Measurements from ENCODE around the gene TRAP1. TPM values are rescaled to one million over a fixed set of nuclear protein-coding genes. Genes with fewer than 3 reads are reported as not detected.

Gene TRAP1
- total RNA-seq, 4 donors from 2014 or later = 75.7 to 147 (median 116) TPM

- H3K27me3 ChIP-seq = no peaks in the 10 kb centered on the region
- H3K4me3 ChIP-seq = no peak overlapping the region
- TF ChIP-seq POLR2A (IDR thresholded peaks at IDR 0.05) = no peak
- no peak for TF ChIP-seq POLR2AphosphoS5 (IDR thresholded peaks at IDR 0.05)
- TF ChIP-seq CTCF (IDR thresholded peaks at IDR 0.05) = no peak
- no peak for TF ChIP-seq EP300 (IDR thresholded peaks at IDR 0.05)
- no peaks in the 10 kb centered on the region for H3K4me1 ChIP-seq
- no peak overlapping the region for H3K27ac ChIP-seq
- no peaks in the 10 kb centered on the region for H3K9me3 ChIP-seq
- H3K36me3 ChIP-seq = peaks cover 86% of the 10 kb centered on the region
- no peak for DNase-seq (ENCODE audit: low spot score in 2 of 2)
- 88% methylated on average over 20 of the region's 24 CpGs for WGBS
Measured at GRCh38 chr16:3730161-3731125, 13.1 kb upstream of the TRAP1 start.

GRCh38 chr16:3729161-3730112 is 12.1 kb upstream of the TRAP1 start:
- Histone ChIP-seq H3K27me3 (no peaks in the 10 kb centered on the region), H3K4me3 (no peak overlapping the region), H3K9me3 (no peaks in the 10 kb centered on the region), H3K36me3 (peaks cover 76% of the 10 kb centered on the region), H3K27ac (no peak overlapping the region), H3K4me1 (no peaks in the 10 kb centered on the region)
- TF ChIP-seq EP300 (IDR thresholded peaks at IDR 0.05) (no peak), CTCF (IDR thresholded peaks at IDR 0.05) (no peak)
- 91% methylated on average over 43 of the region's 49 CpGs for WGBS
- DNase-seq (ENCODE audit: low spot score in 2 of 2) = no peak

- Histone ChIP-seq H3K27me3 (no peaks in the 10 kb centered on the region), H3K36me3 (peaks cover 67% of the 10 kb centered on the region)
Measured at GRCh38 chr16:3728424-3729160, 11.3 kb upstream of the TRAP1 start.

GRCh38 chr16:3727806-3728381 is 10.6 kb upstream of the TRAP1 start:
- no peak overlapping the region for H3K27ac ChIP-seq
- TF ChIP-seq POLR2A (IDR thresholded peaks at IDR 0.05) (no peak), POLR2AphosphoS5 (IDR thresholded peaks at IDR 0.05) (no peak), EP300 (IDR thresholded peaks at IDR 0.05) (no peak), CTCF (IDR thresholded peaks at IDR 0.05) (no peak)
- no peaks in the 10 kb centered on the region for H3K27me3 ChIP-seq
- no peaks in the 10 kb centered on the region for H3K9me3 ChIP-seq
- no peak overlapping the region for H3K4me3 ChIP-seq
- no peaks in the 10 kb centered on the region for H3K4me1 ChIP-seq
- WGBS = 91% methylated on average over 13 of the region's 21 CpGs
- no peak for DNase-seq (ENCODE audit: low spot score in 2 of 2)
- peaks cover 60% of the 10 kb centered on the region for H3K36me3 ChIP-seq

More at GRCh38 chr16:3728424-3729160, 11.3 kb upstream of the TRAP1 start:
- Histone ChIP-seq H3K4me1 (no peaks in the 10 kb centered on the region), H3K4me3 (no peak overlapping the region), H3K9me3 (no peaks in the 10 kb centered on the region), H3K27ac (no peak overlapping the region)
- no peak for DNase-seq (ENCODE audit: low spot score in 2 of 2)
- WGBS = 97% methylated on average over 13 of the region's 31 CpGs
- no peak for TF ChIP-seq CTCF (IDR thresholded peaks at IDR 0.05)
- TF ChIP-seq POLR2AphosphoS5 (IDR thresholded peaks at IDR 0.05) = no peak
- no peak for TF ChIP-seq POLR2A (IDR thresholded peaks at IDR 0.05)
- no peak for TF ChIP-seq EP300 (IDR thresholded peaks at IDR 0.05)

Data from suprapubic skin (tissue), 4 donors.